H1 (cell line): Measurements from ENCODE around the gene CAMTA1. TPM values are rescaled to one million over a fixed set of nuclear protein-coding genes. Genes with fewer than 3 reads are reported as not detected.

Source experiments
- CTCF ChIA-PET: fragments of 300-600 bp; sonication (Branson Sonifier 250); formaldehyde crosslinking; loops from one replicate; lab custom pipeline; 2021; ENCODE audit not compliant: partially characterized antibody; lab: Charles Lee
- POLR2A ChIA-PET: fragments of 300-600 bp; sonication (Branson Sonifier 250); formaldehyde crosslinking; loops from one replicate; lab custom pipeline; 2021; ENCODE audit warnings: inconsistent platforms; ENCODE audit not compliant: partially characterized antibody; lab: Charles Lee
- DNase-seq, 2 experiments: peaks; one replicate each; pipeline versions ENCODE4 v3.0.0 to v3.0.0-alpha.2; 2010 to 2022; ENCODE audit warnings: low spot score in 2 of 2, low read depth in 1 of 2, mixed read lengths in 1 of 2
- FAIRE-seq: peaks from 2 replicates; lab custom pipeline; 2011; peaks lifted over from hg19 to GRCh38; lab: Jason Lieb, UNC
- H2AFZ ChIP-seq: 2 replicates; pipeline ENCODE4 v1.8.1; 2012; ENCODE audit warnings: low read length, inconsistent platforms
- H2AK5ac ChIP-seq: 2 replicates; pipeline ENCODE4 v1.6.1; 2013; ENCODE audit warnings: low read depth, low read length
- H2BK120ac ChIP-seq: replicated peaks from 2 replicates; pipeline ENCODE3; 2013; ENCODE audit warnings: low read depth, low read length, inconsistent platforms
- H2BK12ac ChIP-seq: 2 replicates; pipeline ENCODE4 v1.6.1; 2013; ENCODE audit warnings: low read depth, low read length
- H2BK15ac ChIP-seq: 2 replicates; pipeline ENCODE4 v1.6.1; 2013; ENCODE audit warnings: low read length
- H2BK20ac ChIP-seq: 2 replicates; pipeline ENCODE4 v1.6.1; 2013; ENCODE audit warnings: low read length
- H2BK5ac ChIP-seq: 2 replicates; pipeline ENCODE4 v1.6.1; 2013; ENCODE audit warnings: low read depth, low read length
- H3K14ac ChIP-seq: 2 replicates; pipeline ENCODE4 v1.6.1; 2013; ENCODE audit warnings: inconsistent platforms; ENCODE audit not compliant: insufficient read length
- H3K18ac ChIP-seq: 2 replicates; pipeline ENCODE4 v1.6.1; 2013; ENCODE audit warnings: low read length; ENCODE audit errors: extremely low read depth
- H3K23ac ChIP-seq: 2 replicates; pipeline ENCODE4 v1.6.1; 2013; ENCODE audit warnings: inconsistent platforms; ENCODE audit not compliant: insufficient read length
- H3K23me2 ChIP-seq: 2 replicates; pipeline ENCODE4 v1.6.1; 2013; ENCODE audit warnings: low read depth, low read length
- H3K27ac ChIP-seq: 2 replicates; pipeline ENCODE4 v1.6.1; 2011; ENCODE audit warnings: low read depth, low read length, inconsistent platforms
- H3K27me3 ChIP-seq, 4 experiments: replicated peaks in 1 of 4; 1 replicate in 1 of 4; 2 replicates in 3 of 4; pipeline versions ENCODE4 v1.6.1 to v1.8.1; 2011 to 2013; ENCODE audit warnings: low read length in 3 of 4, mild to moderate bottlenecking in 3 of 4, inconsistent platforms in 2 of 4, mixed read lengths in 2 of 4, moderate library complexity in 1 of 4; ENCODE audit not compliant: control insufficient read depth in 3 of 4, insufficient read depth in 3 of 4; ENCODE audit errors: extremely low read depth in 1 of 4
- H3K36me3 ChIP-seq, 4 experiments: 2 replicates each; pipeline versions ENCODE4 v1.6.1 to v1.8.1; 2011 to 2013; ENCODE audit warnings: mild to moderate bottlenecking in 4 of 4, low read length in 3 of 4, moderate library complexity in 2 of 4, control low read depth in 1 of 4, inconsistent platforms in 1 of 4; ENCODE audit not compliant: insufficient read depth in 4 of 4, control insufficient read depth in 2 of 4
- H3K4ac ChIP-seq: replicated peaks from 2 replicates; pipeline ENCODE3; 2013; ENCODE audit warnings: low read length, low read depth, mixed read lengths, inconsistent platforms; ENCODE audit not compliant: insufficient read length
- H3K4me1 ChIP-seq, 4 experiments: replicated peaks in 1 of 4; 1 replicate in 1 of 4; 2 replicates in 3 of 4; pipeline versions ENCODE4 v1.6.1 to v1.8.1; 2011 to 2013; ENCODE audit warnings: low read length in 3 of 4, inconsistent platforms in 2 of 4, mixed read lengths in 1 of 4; ENCODE audit not compliant: insufficient read depth in 4 of 4, control insufficient read depth in 3 of 4
- H3K4me2 ChIP-seq, 2 experiments: 2 replicates each; pipeline versions ENCODE4 v1.6.1 to v1.8.1; 2011 to 2013; ENCODE audit warnings: low read depth in 2 of 2, low read length in 2 of 2, control low read depth in 1 of 2, inconsistent platforms in 1 of 2, mild to moderate bottlenecking in 1 of 2; ENCODE audit not compliant: insufficient read depth in 1 of 2
- H3K4me3 ChIP-seq, 4 experiments: fragments of 200-600, 300-600 bp in 1 of 4; sonication (generic), shearing (Covaris generic), sonication (Bioruptor Twin) in 1 of 4; 2 replicates each; pipeline versions ENCODE4 v1.5.1 to v1.8.1; 2011 to 2016; ENCODE audit warnings: low read length in 4 of 4, low read depth in 3 of 4, control low read depth in 2 of 4, inconsistent platforms in 2 of 4, mild to moderate bottlenecking in 2 of 4, mixed read lengths in 1 of 4, moderate library complexity in 1 of 4; ENCODE audit not compliant: insufficient read depth in 2 of 4; ENCODE audit errors: extremely low read depth in 1 of 4
- H3K56ac ChIP-seq: replicated peaks from 2 replicates; pipeline ENCODE3; 2013; ENCODE audit warnings: low read depth, mild to moderate bottlenecking, mixed read lengths, low read length, inconsistent platforms; ENCODE audit not compliant: insufficient read length
- H3K79me1 ChIP-seq: 2 replicates; pipeline ENCODE4 v1.6.1; 2013; ENCODE audit warnings: low read depth, low read length, control low read depth
- H3K79me2 ChIP-seq, 2 experiments: 2 replicates each; pipeline versions ENCODE4 v1.6.1 to v1.8.1; 2012 to 2013; ENCODE audit warnings: low read length in 2 of 2, mild to moderate bottlenecking in 2 of 2, inconsistent platforms in 1 of 2; ENCODE audit not compliant: insufficient read depth in 2 of 2, control insufficient read depth in 1 of 2
- H3K9ac ChIP-seq, 4 experiments: replicated peaks in 1 of 4; 1 replicate in 1 of 4; 2 replicates in 3 of 4; pipeline versions ENCODE4 v1.6.1 to v1.8.1; 2011 to 2013; ENCODE audit warnings: low read depth in 3 of 4, low read length in 3 of 4, control low read depth in 2 of 4, mild to moderate bottlenecking in 2 of 4, moderate library complexity in 2 of 4, inconsistent platforms in 1 of 4; ENCODE audit errors: extremely low read depth in 1 of 4
- H3K9me3 ChIP-seq, 2 experiments: 2 replicates each; pipeline versions ENCODE4 v1.6.1 to v1.8.1; 2012 to 2013; ENCODE audit warnings: mild to moderate bottlenecking in 2 of 2, moderate library complexity in 2 of 2, control low read depth in 1 of 2, inconsistent platforms in 1 of 2, low read depth in 1 of 2, low read length in 1 of 2, mixed read lengths in 1 of 2; ENCODE audit not compliant: insufficient read depth in 2 of 2
- H4K20me1 ChIP-seq, 2 experiments: replicated peaks in 1 of 2; 2 replicates each; pipeline versions ENCODE3 to v1.8.1; 2011 to 2013; ENCODE audit warnings: inconsistent platforms in 2 of 2, low read length in 2 of 2, mild to moderate bottlenecking in 1 of 2; ENCODE audit not compliant: insufficient read depth in 2 of 2, control insufficient read depth in 1 of 2
- H4K5ac ChIP-seq: 2 replicates; pipeline ENCODE4 v1.6.1; 2013; ENCODE audit warnings: low read length, low read depth, mixed read lengths, inconsistent platforms; ENCODE audit not compliant: insufficient read length
- H4K8ac ChIP-seq: 2 replicates; pipeline ENCODE4 v1.8.0; 2013; ENCODE audit warnings: mild to moderate bottlenecking, moderate library complexity, low read length, inconsistent platforms; ENCODE audit not compliant: insufficient read depth; ENCODE audit errors: extremely low read depth
- H4K91ac ChIP-seq: replicated peaks from 2 replicates; pipeline ENCODE3; 2013; ENCODE audit warnings: low read length, mixed read lengths, inconsistent platforms; ENCODE audit not compliant: insufficient read length
- ATF2 ChIP-seq: IDR thresholded peaks from 2 replicates; pipeline ENCODE4 v1.6.1; 2012; ENCODE audit warnings: low read length, inconsistent platforms
- BRCA1 ChIP-seq: IDR thresholded peaks from 2 replicates; pipeline ENCODE4 v1.6.1; 2012; ENCODE audit warnings: low read depth, low read length, improper control_type of control experiment
- CHD1 ChIP-seq: IDR thresholded peaks from 2 replicates; pipeline ENCODE4 v1.6.1; 2012; ENCODE audit warnings: low read depth, low read length, improper control_type of control experiment
- JUND ChIP-seq: IDR thresholded peaks from 2 replicates; pipeline ENCODE4 v1.6.1; 2011; ENCODE audit warnings: mild to moderate bottlenecking, improper control_type of control experiment, low read length
- POU5F1 ChIP-seq: IDR thresholded peaks from 2 replicates; pipeline ENCODE4 v1.6.1; 2011; ENCODE audit warnings: low read depth, mild to moderate bottlenecking, low read length, moderate library complexity
- WGBS, 2 experiments: shearing (Covaris generic) in 1 of 2; methylation state at CpG; one replicate each; pipeline versions ENCODE4 v1.1.6 to v1.1.7; 2013 to 2015; ENCODE audit warnings: low lambda C conversion rate in 2 of 2, mixed read lengths in 2 of 2, inconsistent platforms in 1 of 2, low coverage in 1 of 2, missing lambda C conversion rate in 1 of 2; ENCODE audit not compliant: insufficient replicate concordance in 2 of 2, insufficient coverage in 1 of 2, insufficient read length in 1 of 2; ENCODE audit errors: extremely low coverage in 1 of 2, missing lambda C conversion rate in 1 of 2; 5-methylcytosine and 5-hydroxymethylcytosine counted together
- polyA plus RNA-seq, 7 experiments: library from polyadenylated mRNA; depleted of rRNA in 3 of 7; stranded (reverse) in 5 of 7; unstranded in 2 of 7; fragments of >200 nt in 5 of 7; fragments of 200-250 nt in 2 of 7; gene quantifications; 1 replicate in 5 of 7; 2 replicates in 1 of 7; 4 replicates in 1 of 7; pipeline versions ENCODE4 v1.2.1 to v1.2.3, GENCODE V29; 2011 to 2013; ENCODE audit warnings: missing spikeins in 2 of 7, mixed read lengths in 2 of 7
- total RNA-seq: library from RNA; stranded (reverse); fragmentation: NEBNext Ultra II Directional; extraction: Animal tissue kit (Norgen Biotek cat#: 25700); gene quantifications from 2 replicates; pipeline ENCODE4 v1.2.1, GENCODE V29; 2021

The CAMTA1 gene
- total and polyA plus RNA-seq, 2 of the 8 experiments (the other 6 are each of a cell fraction or from before 2014, with no cell fraction given): 65.0 to 119 TPM

GRCh38 chr1:7541629-7542028 lies 756.4 kb downstream of the CAMTA1 start:
- H3K4me3 ChIP-seq: no peak overlapping the region
- H2BK15ac ChIP-seq: no peak overlapping the region
- H4K20me1 ChIP-seq: no peaks in the 10 kb centered on the region
- H3K79me1 ChIP-seq: no peaks in the 10 kb centered on the region
- FAIRE-seq (no peak), DNase-seq (no peak)
- no peak overlapping the region for H4K5ac ChIP-seq
- H3K27ac ChIP-seq: no peak overlapping the region
- H3K18ac ChIP-seq: no peak overlapping the region
- H3K4me1 ChIP-seq: peaks cover 6 to 11% (median 8%) of the 10 kb centered on the region in 4 experiments
- no peak overlapping the region for H2BK20ac ChIP-seq
- no peak overlapping the region for H4K91ac ChIP-seq
- ChIA-PET CTCF (no interaction called here), POLR2A (no interaction called here)
- H3K4ac ChIP-seq: no peak overlapping the region
- H2BK12ac ChIP-seq: no peak overlapping the region
- peaks cover 0 to 4% (median 2%) of the 10 kb centered on the region in 4 experiments; a peak in 3 of 7 replicates for H3K27me3 ChIP-seq
- no peak overlapping the region for H3K14ac ChIP-seq
- H3K79me2 ChIP-seq: no peaks in the 10 kb centered on the region
- H3K56ac ChIP-seq: no peak overlapping the region
- H2BK120ac ChIP-seq: no peak overlapping the region
- H3K23ac ChIP-seq: no peak overlapping the region
- no peak overlapping the region for H2AFZ ChIP-seq
- H3K23me2 ChIP-seq: no peaks in the 10 kb centered on the region
- H3K9me3 ChIP-seq: no peaks in the 10 kb centered on the region
- WGBS, 2 experiments: 88% methylated on average over 11 of the region's 11 CpGs; no CpG with 5 or more reads in 1 of the 2 experiments
- no peak overlapping the region for H3K9ac ChIP-seq
- H4K8ac ChIP-seq: no peak overlapping the region
- H2BK5ac ChIP-seq: no peak overlapping the region
- no peaks in the 10 kb centered on the region for H3K36me3 ChIP-seq
- no peak overlapping the region for H3K4me2 ChIP-seq
- H2AK5ac ChIP-seq: no peak overlapping the region
- TF ChIP-seq BRCA1 (no peak), ATF2 (no peak), JUND (no peak), CHD1 (no peak), POU5F1 (no peak)
